Activated CD4-positive, alpha-beta T cell treated with anti-CD3 and anti-CD28 coated beads, Interleukin-2, Interleukin-4, amounts not matched to agents 100 ng/mL and 50 ng/mL, durations not matched to agents 16 hours and 8 hours (primary cell): ENCODE data around the gene CCDC158.
"Not testable (repeated sequence)": the region's sequence is repeated elsewhere in the genome, so short reads cannot be mapped to it uniquely, and the experiment has no call there.

ENCODE experiments used
- DNase-seq: peaks from one replicate; pipeline ENCODE4 v3.0.0-alpha.2; 2020; ENCODE audit warnings: low spot score

CCDC158 gene

DNA sequence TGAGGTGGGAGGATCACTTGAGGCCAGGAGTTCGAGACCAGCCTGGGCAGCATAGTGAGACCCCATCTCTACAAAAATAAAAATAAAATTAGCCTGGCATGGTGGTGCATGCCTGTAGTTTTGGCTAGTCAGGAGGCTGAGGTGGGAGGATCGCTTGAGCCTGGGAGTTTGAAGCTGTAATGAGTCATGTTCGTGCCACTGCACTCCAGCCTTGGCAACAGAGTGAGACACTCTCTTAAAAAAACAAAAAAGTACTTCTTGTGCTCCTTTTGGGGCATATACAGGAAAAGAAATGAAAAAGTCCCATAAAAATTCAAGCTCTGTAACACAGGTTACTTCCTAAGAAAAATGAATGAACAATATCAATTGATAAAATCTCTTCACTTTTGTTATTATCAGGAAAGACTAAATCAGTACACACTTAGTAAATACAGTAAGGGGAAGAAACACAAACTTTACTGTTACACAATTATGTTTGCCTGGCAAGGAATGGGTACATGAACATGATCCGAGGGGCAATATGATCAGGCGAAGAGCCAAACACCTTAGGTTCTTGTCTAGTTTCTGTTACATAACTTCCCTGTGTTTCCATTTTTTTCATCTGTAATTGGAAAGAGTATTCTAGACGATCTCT is 46.9 kb downstream of the CCDC158 start:
- DNase-seq = no peak

DNA sequence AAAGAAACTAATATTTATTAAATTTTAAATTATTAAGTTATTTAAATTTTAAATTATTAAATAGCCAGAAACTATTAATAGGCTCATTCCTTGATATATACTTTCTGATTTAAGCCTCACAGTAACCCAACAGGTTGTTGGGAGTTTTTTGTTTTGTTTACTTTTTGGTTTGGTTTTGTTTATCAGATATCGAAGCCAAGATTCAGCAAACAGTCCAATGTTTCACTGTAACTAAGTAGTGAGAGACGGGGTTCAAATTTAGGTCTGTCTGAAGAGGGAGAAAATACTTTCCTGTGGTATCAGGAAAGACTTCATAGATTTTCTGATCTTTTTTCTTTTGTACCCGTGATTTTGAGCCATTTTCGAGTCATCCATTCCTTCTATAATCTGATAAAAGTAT is 54.2 kb downstream of the CCDC158 start:
- no peak for DNase-seq

DNA sequence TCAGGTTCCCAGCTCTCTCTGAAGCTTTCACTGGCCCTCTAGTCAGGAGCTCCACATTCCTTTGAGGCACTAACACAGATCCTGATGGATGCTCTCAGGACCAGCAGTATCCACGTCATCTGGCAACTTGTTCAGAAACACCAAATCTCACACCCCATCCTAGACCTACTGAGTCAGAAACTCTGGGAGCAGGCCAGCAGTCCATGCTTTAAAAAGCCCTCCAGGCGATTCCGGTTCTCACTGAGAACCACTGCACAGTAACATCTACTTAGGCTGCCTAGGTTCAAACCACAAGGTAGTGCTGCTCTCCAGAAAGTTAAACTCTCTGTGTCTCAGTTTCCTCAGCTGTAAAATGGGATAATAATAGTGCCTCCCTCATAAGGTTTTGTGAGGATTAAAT is 55.3 kb downstream of the CCDC158 start:
- no peak for DNase-seq

DNA sequence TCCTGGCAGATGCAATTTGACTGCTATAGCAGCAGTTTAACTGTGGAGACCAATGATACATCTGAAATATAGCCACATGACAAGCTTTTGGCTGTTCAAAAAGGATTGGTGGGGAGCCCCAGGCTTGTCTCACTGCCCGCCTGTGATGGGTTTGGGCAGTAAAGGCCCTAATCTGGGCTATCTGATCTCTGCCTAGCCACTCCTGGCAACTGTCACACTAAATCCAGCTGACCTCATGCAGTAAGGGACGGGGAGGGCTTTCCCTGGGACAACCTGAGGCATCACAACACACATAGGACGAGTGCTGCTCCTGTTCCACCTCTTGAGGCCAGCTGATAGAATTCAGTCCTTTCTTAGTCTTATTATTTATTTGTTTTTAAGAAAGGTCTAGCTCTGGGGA is 56.2 kb downstream of the CCDC158 start:
- no peak for DNase-seq

DNA sequence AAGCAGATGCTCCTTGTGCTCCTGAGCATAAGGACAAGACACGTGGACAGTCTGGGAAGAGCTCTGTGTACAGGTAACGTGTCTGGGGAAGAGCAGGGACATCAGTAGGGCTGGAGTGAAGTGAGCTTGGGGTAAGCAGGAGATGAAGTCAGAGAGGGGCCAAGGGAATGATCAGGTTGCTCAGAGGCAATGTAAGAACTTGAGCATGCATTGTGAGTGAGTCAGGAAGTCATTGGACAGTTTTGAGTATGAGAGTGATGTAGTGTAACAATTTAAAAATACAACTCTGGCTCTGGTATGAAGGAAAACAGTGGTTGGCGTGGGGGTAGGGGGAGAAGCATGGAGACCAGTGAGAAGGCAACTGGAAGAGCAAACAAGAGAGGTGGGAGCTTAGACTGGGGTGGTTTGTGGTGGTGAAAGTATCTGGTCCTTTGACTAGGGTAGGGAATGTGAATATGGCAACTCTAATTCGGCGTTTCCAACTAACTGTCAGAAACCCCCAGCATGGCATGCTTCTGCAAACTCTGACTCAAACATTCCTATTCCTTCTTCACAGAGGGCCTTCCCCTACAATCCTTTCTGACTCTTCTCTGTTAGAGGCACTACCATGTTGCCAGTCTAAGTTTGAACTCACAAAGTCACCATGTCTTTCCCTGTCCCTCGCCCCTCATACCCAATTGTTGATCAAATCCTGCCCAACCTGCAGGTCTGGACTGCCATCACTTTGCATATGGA is 57.2 kb downstream of the CCDC158 start:
- no peak for DNase-seq

DNA sequence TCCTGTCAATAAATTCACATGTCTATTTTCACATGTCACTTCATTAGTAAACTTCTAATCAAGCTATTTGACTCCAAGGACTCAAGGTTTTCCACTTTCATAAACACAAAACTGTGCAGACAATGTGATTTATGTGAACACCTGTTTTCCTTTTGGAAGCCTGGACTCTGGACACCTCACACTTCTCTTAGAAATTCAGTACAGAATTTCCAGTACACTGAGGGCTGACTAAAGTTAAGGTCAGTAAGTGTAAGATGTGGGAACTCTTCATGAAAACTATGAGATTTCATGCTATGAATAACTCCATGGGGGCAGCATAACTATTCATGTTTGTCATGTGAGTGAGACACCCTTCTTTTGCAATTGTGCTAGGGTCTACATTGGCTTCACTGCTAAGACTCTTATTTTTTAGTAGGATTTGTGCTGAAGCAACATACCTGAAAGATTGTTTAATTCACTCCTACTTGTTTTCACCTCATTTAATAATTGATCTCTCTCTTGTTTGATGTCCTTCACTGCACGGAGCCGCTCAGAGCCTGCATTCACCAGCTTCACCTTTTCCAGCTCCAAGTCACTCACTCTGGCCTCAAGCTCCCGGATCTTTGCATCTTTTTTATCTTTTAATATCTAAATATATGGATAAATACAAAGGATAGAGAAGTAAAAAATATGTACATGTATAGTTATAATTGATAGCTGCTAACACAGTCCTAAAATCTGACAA is 59.1 kb downstream of the CCDC158 start:
- DNase-seq = no peak

DNA sequence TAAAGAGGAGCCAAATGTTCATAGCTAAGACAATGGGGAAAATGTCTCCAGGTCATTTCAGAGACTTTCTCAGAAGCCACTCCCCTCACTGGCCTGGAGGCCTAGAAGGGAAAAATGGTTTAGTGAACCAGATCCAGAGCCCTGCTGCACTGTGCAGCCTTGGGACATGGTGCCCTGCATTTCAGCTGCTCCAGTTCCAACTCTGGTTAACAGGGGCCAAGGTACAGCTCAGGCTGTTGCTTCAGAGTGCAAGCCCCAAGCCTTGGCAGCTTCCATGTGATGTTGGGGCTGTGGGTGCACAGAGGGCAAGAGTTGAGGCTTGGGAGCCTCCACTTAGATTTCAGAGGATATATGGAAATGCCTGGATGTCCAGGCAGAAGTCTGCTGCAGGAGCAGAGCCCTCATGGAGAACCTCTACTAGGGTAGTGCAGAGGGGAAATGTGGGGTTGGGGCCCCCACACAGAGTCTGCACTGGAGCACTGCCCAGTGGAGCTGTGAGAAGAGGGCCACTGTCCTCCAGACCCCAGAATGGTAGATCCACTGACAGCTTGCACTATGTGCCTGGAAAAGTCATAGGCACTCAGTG is 61.0 kb downstream of the CCDC158 start:
- DNase-seq = not testable (repeated sequence)

DNA sequence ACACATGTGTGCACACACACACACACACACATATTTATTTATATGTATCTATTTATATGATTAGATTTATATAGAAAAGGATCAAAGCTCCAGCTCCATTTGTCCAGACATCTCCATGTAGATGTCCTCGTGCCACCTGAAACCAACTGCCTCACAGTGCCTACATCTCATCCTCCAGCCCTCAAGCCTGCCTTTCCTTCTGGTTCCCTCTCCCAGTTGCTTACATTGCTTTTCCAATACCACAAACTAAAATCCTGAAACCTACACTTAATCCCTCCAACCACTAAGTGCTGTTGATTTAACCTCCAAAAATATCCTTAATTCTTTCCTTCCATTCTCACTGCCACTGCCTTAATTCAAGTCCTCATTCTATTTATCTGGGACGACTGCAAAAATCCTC is 63.0 kb downstream of the CCDC158 start:
- DNase-seq = no peak

DNA sequence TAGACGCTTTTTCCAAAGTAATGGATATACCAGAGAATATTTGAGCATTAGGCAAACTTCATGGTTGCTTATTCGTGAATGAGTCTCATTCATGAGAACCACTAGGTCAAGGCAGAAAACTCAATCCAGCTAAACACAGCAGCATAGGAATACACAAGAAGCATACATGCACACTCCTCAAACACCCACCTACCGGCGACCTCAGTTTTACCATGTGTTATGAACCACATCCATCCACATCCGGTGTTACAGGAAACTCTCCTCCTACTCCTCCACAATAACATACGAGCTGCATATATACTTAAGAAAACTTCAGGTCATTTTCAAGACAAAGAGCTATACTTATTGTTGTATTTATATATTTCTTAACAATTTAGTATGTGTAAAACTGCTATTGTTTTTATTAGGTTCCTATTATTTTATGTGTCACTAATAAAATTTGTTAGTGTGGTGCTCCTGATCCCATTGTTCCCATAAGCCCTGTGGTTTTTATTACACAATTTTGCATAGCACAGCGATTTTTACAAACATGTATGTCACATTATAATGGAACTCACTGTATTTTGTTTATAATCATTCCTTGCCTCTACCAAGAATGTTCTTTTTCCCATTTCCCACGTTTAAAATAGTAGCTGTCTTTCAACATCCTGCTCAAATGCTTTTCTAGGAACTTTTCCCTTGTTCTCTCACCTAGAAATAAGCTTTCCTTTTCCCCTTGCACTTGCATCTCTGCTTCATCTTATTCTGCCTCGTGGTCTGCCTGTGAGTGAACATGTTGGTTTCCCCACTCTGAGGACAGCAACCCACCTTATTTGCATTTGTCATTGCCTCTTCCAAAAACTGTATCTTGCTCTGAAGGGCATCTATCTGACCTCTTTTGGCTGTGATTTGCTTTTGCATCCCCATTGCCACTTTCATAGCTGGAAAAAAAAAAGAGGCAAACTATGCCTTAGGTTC is 66.1 kb downstream of the CCDC158 start:
- peak; percentile 31 for DNase-seq

DNA sequence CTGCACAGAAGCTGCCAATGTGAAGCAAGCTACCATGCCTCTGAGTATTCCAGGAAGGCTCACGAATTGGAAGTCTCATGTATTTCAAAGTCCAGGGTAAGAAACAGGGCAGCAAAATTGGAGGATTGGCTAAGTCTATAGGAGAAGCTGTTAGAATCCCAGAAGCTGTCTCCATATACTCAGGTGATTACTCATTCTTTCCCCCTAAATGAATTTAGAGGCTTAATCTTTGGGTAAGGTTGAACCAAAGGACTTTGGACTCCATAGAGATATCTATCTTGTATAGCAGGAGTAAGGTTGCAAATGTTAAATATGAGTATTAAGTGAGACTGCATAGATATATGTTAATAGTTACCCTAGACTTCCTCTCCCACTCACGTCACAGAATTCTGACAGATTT is 78.1 kb downstream of the CCDC158 start:
- no peak for DNase-seq

DNA sequence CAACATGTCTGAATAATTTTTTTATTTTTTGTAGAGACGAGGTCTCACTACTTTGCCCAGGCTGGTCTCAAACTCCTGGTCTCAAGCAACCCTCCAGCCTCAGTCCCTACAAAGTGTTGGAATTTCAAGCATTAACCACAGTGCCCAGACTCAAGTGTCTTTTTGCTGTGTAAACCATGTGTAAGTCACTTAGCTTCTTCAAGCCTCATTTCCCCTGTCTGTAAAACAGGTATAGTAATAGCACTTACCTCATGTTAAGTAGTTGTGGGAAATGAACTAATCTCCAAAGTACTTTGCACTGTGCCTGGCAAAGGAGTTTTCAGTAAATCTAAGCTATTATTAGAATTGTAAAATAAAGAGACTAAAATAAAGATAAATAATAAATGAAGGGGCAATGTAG is 78.8 kb downstream of the CCDC158 start:
- DNase-seq = no peak

DNA sequence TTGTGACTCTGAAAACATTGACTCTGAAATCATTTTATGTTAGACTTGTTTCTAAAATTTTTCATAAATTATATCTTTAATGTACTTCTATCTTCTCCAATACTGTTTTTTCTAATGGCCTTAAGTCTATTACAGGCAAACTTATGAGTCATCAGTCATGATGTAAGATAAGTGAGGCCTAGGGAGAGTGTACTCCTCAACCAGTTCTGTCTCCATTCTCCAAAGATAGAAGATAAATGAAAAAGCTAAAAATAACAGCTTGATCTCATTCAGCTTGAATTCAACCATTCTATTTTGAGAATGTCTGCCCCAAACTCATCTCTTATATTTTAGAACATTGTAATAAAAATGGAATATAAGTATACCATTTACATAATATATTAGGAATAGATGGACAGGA is 79.9 kb downstream of the CCDC158 start:
- no peak for DNase-seq

DNA sequence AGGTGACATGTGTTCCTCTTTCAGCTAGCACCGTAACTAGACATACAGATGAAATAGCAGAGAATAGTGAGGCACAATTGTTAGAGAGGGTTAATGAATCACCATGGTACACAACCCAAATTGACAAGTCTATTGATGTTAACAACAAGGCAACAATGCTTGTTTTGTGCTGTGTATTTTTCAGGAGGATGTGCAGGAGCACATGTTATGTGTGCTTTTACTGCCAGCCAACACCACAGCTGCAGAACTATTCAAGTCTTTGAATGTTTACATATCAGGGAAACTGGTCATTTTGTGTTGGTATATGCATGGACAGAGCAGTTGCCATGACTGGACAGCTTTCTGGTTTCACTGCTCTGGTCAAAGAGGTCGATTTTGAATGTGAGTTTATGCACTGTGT is 81.6 kb downstream of the CCDC158 start:
- DNase-seq = no peak

DNA sequence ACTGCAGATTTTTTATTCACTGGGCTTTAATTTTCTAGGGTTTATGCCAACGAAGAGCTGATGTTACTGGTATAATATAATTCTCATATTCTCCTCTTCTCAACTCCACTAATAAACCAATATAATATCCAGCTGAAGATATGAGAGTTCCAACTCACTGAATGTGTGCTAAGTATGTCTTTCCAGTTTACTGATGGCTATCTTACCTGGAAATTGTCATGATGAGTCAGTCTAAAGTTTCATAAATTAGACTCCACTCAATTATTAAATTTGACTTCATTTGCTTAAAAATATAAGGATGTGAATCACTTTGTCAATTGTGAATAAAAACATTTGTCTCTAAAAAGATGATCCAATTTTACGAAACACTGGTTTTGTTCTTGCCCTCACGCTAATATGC is 86.1 kb downstream of the CCDC158 start:
- DNase-seq = no peak

DNA sequence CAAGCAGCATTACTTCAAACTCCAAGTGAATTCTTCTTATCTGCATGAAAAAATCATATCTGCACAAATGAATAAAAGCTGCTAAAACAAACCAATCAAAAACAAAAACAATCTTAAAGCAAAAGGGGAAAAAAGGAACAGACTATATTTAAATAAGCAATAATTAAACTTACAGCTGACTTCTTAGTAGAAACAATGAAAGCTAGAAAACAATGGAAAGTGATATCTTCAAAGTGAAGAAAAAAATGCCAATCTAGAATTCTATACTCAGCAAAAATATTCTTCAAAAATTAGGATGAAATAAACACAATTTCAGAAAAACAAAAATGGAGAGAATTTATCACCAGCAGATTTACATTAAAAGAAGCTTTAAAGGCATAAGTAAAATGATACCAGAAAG is 94.4 kb downstream of the CCDC158 start:
- DNase-seq = no peak

DNA sequence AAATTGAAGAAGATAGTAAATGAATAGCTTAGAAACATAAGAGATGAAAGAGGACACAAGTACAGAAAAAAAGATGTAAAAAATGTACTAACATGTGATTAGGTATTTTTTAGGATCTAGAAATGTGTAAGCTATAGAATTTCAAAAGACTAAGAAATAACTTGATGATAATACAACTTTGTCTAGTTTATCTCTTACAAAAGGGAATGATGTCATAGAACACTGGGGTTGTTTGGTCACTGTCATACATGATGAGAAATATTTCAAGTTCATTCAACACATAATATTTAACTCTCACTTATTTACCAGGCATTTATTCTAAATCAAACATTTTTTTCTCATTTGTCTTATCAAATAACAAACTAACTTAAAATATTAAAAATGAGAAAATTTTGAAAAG is 95.9 kb downstream of the CCDC158 start:
- DNase-seq = no peak

DNA sequence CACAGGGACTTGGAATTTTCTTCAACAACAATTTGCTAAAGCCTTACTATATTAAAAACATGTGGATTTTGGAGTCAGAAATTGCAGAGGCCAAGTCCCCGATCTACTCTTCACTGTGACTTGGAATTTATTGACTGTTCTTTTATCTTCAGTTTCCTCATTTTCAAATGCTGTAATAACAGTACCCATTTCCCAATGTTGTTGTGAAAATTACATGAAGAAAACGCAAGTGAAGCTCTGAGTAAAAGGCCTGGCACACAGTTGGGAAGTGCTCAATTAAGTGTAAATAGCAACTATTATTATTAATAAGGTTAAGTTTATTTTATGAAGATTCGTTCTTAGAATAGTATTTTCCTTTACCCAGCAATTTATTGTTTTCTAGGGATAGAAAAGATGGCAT is 98.7 kb downstream of the CCDC158 start:
- no peak for DNase-seq

DNA sequence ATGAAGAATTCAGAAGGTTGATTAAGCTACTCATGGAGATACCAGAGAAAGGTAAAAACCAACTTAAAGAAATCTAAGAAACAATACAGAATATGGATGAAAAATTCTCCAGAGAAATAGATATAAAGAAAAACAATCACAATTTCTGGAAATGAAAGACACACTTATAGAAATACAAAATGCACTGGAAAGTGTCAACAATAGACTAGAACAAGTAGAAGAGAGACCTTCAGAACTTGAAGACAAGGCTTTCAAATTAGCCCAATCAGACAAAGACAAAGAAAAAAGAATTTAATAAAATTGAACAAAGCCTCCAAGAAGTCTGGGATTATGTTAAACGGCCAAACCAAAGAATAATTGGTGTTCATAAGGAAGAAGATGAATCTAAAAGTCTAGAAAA is 104.8 kb downstream of the CCDC158 start:
- DNase-seq = no peak

DNA sequence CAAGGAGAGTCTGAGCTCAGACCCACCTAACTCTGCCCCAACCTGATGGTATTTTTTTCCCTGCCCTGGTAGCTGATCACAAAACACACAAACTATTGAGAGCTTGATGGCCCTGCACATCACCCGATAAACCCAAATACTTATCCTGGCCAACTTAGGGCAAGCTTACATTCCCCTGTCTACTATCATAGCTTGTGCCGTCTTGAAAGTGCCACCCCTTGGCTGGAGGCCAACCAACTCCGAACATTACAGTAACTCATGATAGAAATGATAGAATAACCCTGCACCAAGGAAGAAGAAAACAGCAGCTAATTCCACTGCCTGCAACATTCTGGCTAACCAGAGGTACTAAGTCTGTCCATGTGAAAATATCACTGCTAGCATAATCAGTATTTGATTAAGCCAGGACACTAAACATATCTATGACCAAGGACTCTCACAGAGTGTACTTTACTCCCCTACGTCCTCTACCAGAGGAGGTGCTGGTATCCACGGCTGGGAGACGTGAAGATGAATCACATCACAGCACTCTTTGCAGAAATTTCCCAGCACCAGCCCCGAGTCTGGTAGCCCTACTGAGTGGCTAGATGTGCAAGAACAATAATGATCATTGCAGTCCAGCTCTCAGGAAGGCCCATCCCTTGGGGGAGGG is 105.5 kb downstream of the CCDC158 start:
- no peak for DNase-seq

DNA sequence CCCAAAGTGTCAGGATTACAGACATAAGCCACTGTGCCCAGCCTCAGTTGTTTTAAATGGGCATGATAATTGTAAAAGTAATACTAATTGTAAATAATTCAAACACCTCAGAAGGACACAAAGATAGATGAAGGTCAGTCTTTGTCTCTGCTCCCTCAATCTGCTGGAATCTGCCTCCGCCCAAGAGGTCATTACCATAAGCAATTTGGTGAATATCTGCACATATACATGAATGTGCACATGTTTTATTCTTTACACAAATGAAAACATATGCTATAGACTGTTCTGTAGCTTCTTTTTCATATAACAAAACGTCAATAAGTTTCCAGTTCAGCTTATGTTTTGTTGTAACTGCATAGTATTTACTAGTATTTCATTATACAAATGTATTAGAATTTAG is 107.4 kb downstream of the CCDC158 start:
- no peak for DNase-seq

DNA sequence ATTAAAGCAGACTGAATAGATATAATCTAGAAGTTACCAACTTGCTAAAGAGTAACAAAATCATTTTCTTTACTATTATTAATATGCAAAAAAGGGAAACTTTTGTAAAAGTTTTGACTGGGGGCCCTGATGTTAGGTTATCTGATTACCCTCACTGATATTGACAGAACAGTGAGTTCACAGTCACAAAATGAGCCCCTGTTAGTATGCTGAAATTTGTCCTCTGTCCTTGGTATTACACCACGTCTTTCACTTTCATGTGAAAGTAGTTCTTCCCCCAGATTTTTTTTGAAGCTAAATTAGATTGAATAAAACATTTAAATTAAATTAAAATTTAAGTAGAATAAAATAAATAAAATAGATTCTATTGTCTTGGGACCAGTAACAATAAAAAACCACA is 108.5 kb downstream of the CCDC158 start:
- no peak for DNase-seq
